HG03175 (cell line): ENCODE results near the gene HSFX1.
"Not testable (repeated sequence)": the region's sequence is repeated elsewhere in the genome, so short reads cannot be mapped to it uniquely, and the experiment has no call there.

Experiments used
- ATAC-seq: cut with Tn5 transposase; IDR thresholded peaks from one replicate; pipeline ENCODE4 v1.9.1; 2021; ENCODE audit warnings: mild to moderate bottlenecking, moderate library complexity; ENCODE audit not compliant: unreplicated experiment

HSFX1 gene

GRCh38 chrX:149773768-149774167 lies at the start of gene HSFX1:
Gene HSFX1 (plus strand): TSS chrX:149774068. CDS start chrX:149774682, 614 bp downstream.
- ATAC-seq = not testable (repeated sequence)

GRCh38 chrX:149727308-149727707 lies 46.6 kb upstream of the HSFX1 start:
- not testable (repeated sequence) for ATAC-seq

- not testable (repeated sequence) for ATAC-seq
Observed at GRCh38 chrX:149742269-149742668, 31.6 kb upstream of the HSFX1 start.

- ATAC-seq = not testable (repeated sequence)
Observed at GRCh38 chrX:149746390-149747007, 27.4 kb upstream of the HSFX1 start.

GRCh38 chrX:149757206-149758067 lies 16.4 kb upstream of the HSFX1 start:
- ATAC-seq = no peak

GRCh38 chrX:149758068-149758714 lies 15.7 kb upstream of the HSFX1 start:
- ATAC-seq = no peak

GRCh38 chrX:149758715-149759078 lies 15.2 kb upstream of the HSFX1 start:
- ATAC-seq = not testable (repeated sequence)

- ATAC-seq = no peak
Observed at GRCh38 chrX:149759824-149760223, 14.0 kb upstream of the HSFX1 start.

GRCh38 chrX:149760965-149761364 lies 12.9 kb upstream of the HSFX1 start:
- ATAC-seq = no peak

GRCh38 chrX:149761858-149762674 lies 11.8 kb upstream of the HSFX1 start:
- ATAC-seq = not testable (repeated sequence)

- ATAC-seq = no peak
Observed at GRCh38 chrX:149762696-149763614, 10.9 kb upstream of the HSFX1 start.

GRCh38 chrX:149770344-149770743 lies 3.5 kb upstream of the HSFX1 start:
- not testable (repeated sequence) for ATAC-seq

GRCh38 chrX:149773026-149773425 lies 842 bp upstream of the HSFX1 start:
- ATAC-seq = not testable (repeated sequence)

- not testable (repeated sequence) for ATAC-seq
Observed at GRCh38 chrX:149777999-149778398, 4.1 kb downstream of the HSFX1 start.

GRCh38 chrX:149781727-149782126 lies 7.9 kb downstream of the HSFX1 start, which contains the start of gene MAGEA9:
Gene MAGEA9 (plus strand): TSS chrX:149781930. CDS start chrX:149786211, 4,281 bp downstream.
- not testable (repeated sequence) for ATAC-seq

- ATAC-seq = peak; percentile 100
Observed at GRCh38 chrX:149795531-149795930, 21.7 kb downstream of the HSFX1 start.

GRCh38 chrX:149799095-149799714 lies 25.3 kb downstream of the HSFX1 start:
- ATAC-seq = no peak

GRCh38 chrX:149799938-149800337 lies 26.1 kb downstream of the HSFX1 start:
- no peak for ATAC-seq

- ATAC-seq = no peak
Observed at GRCh38 chrX:149803458-149804062, 29.7 kb downstream of the HSFX1 start.
